Placental pericyte (primary cell): ENCODE results near the gene PRSS37. TPM values are rescaled to one million over a fixed set of nuclear protein-coding genes. Genes with fewer than 3 reads are reported as not detected.

Source experiments
- total RNA-seq: library from RNA; depleted of rRNA; stranded (reverse); fragments of >200 nt; gene quantifications from 2 replicates; pipeline ENCODE4 v1.2.3, GENCODE V29; 2012

Gene PRSS37
- not detected in 2 replicates for total RNA-seq

GRCh38 chr7:141841385-141841784, at the start of gene PRSS37:
Gene PRSS37, minus strand, starts transcription at chr7:141841485. Its CDS starts 436 bp downstream, at chr7:141841049.

GRCh38 chr7:141789917-141790316, 51.4 kb downstream of the PRSS37 start, which contains the start of gene TAS2R5:
Gene TAS2R5, plus strand, starts transcription at chr7:141790217. Its CDS starts 145 bp downstream, at chr7:141790362.

Other genes starting within 250 kb of the PRSS37 start
- gene DENND11, start 139.3 kb downstream of the PRSS37 start, total RNA-seq = 3.4 and 4.2 TPM in 2 replicates
- gene WEE2, start 133.1 kb downstream of the PRSS37 start, total RNA-seq = not detected in 2 replicates
- gene SSBP1, start 103.1 kb downstream of the PRSS37 start, total RNA-seq = 105 and 114 TPM in 2 replicates
- 0.72 and 2.0 TPM in 2 replicates for gene TAS2R3, start 77.4 kb downstream of the PRSS37 start, total RNA-seq
- gene TAS2R4, start 64.8 kb downstream of the PRSS37 start, total RNA-seq = 0.86 and 0.88 TPM in 2 replicates
- gene TAS2R5, start 51.3 kb downstream of the PRSS37 start, total RNA-seq = 0.57 and 0.66 TPM in 2 replicates
- not detected in 2 replicates for gene OR9A4, start 74.9 kb upstream of the PRSS37 start, total RNA-seq
- gene CLEC5A, start 105.5 kb upstream of the PRSS37 start, total RNA-seq = not detected in 2 replicates
- gene TAS2R38, start 132.3 kb upstream of the PRSS37 start, total RNA-seq = not detected in 2 replicates
- under 0.01 TPM in 1 of 2 replicates, not detected in the other for gene MGAM, start 154.4 kb upstream of the PRSS37 start, total RNA-seq